Fibroblast of skin of left biceps (primary cell): Measurements from ENCODE around the gene CIART.
"Not testable (repeated sequence)": the region's sequence is repeated elsewhere in the genome, so short reads cannot be mapped to it uniquely, and the experiment has no call there.

Source experiments
- DNase-seq, 2 experiments: peaks; one replicate each; pipeline ENCODE4 v3.0.0-alpha.2; 2013; ENCODE audit warnings: low read depth in 2 of 2

CIART gene

DNA sequence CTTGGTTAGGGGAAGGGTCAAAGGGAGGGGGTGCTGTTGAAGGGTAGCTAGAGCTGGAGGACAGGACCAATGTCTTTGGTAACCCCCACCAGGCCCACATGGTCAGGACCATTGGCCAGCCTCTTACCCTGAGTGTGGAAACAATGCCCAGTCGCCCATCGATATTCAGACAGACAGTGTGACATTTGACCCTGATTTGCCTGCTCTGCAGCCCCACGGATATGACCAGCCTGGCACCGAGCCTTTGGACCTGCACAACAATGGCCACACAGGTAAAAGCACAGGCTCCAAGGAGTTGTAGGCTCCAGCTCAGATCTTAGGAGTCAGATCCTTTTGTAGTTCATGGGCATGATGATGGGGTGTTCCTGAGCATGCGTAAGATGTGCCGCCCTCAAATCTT lies 21.0 kb upstream of the CIART start:
- no peak for DNase-seq

DNA sequence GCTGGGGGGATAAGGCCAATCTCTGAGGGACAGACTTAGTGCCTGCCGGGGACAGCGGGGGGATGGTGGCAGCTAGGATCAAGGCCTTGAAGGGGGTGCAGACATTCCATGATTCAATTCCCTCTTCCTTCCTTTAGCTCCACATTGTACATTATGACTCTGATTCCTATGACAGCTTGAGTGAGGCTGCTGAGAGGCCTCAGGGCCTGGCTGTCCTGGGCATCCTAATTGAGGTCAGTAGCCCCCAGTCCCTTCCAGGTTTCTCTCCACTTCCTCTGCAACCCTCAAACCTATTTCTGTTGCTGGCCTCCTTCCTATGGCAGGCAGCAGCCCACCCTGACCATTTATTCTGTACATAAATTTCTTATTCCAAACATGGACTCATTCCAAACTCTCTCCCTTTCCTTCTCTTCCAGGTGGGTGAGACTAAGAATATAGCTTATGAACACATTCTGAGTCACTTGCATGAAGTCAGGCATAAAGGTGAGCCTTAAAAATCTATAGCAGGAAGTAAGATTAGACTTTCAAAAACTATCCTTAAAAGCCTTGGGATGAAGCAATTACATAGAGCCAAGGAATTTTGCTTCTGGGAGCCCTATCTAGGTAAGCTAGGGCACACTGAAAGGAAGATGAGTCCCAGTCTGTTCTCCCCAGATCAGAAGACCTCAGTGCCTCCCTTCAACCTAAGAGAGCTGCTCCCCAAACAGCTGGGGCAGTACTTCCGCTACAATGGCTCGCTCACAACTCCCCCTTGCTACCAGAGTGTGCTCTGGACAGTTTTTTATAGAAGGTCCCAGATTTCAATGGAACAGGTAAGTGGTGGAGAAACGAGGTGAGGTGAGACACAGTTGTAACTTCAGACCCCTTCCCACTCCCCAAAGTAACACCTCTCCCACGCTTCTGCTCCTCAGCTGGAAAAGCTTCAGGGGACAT lies 19.7 kb upstream of the CIART start:
- no peak for DNase-seq

DNA sequence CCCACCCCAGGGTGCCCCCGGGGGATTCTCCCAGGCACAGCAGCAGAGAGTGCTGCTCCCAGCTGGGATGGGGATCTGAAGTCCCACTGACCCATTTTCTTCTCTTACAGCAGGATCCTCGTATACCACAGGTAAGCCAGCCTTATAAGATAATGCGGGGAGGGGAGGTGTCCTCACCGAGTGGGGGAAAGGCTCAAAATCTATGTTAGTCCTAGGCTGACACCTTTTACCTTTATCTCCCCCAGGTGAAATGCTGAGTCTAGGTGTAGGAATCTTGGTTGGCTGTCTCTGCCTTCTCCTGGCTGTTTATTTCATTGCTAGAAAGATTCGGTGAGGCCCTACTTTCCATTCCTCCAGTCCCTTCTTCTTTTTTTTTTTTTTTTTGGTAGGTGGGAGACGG lies 18.8 kb upstream of the CIART start:
- no peak for DNase-seq

DNA sequence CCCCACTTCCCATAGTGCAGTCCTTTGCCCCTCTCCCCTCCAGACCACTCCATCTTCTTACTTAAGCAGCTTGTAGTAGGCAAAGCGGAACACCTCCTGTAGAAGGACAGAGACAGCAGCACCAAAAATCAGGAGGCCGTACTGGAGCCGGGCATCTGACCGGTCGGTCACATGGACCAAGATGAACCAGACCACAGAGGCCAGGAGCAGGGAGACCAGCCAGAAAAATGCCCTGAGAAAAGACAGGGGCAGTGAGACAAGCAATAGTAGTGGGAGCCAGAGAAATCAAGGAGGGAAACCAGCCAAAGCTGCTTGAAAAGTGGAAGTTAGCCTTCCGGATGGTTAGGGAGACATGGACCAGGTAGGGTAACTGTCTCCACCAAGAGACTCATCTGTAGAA lies 14.5 kb upstream of the CIART start:
- no peak for DNase-seq

DNA sequence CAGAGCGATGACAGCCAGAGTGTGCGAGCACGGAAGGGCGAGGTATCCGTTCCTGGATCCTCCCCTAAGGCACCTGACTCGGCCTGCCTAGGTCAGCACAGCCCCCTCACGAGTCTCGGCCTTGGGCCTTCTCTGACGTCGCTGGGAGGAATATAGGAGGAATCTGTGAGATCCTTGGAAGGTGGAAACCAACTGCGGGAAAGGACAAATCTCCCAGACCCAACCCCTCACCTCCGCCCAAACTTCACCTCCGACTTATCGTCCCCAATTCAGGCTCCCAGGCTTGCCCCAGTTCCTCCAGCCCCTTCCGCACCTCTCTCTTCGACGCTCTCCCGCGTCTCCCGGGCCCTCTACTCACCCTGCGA lies 14.0 kb upstream of the CIART start:
- DNase-seq: no peak

DNA sequence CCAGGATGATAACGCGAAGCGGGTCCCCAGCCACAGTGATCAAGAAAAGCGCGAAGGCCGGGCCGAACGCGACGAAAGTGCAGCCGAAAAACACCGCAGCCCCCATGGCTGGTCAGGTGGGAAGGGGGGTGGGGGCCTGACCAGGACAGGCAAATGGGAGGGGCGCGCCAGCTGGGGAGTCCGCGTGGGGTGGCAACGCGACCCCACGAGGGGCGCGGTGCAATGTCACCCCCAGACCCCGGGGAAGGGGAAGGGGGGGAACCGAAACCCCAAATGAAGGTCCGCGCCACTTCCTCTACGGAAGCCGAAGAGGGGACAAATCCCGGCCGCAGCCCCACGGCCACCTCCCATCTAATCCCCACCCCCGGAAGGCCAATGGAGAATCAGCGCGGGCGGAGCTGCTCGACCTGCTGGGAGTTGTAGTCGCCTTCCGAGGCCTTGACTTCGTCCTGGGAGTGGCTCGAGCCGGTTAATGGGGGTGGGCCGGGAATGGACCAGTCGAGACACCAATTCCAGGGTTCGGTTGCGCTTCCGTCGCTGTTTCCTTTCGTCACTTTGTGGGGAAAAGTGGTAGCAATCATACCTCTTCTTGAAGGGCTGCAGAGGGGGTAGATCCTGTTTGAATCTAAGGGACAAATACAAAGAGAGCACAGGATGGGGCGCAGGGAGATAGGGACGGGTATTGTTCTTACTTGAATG lies 13.5 kb upstream of the CIART start, which contains the start of gene APH1A:
Gene APH1A (minus strand): TSS at position 312 of the 699 bp plus-strand sequence. CDS start 206 bp downstream, at position 106.
- peak; percentile 91 to 92 for DNase-seq

DNA sequence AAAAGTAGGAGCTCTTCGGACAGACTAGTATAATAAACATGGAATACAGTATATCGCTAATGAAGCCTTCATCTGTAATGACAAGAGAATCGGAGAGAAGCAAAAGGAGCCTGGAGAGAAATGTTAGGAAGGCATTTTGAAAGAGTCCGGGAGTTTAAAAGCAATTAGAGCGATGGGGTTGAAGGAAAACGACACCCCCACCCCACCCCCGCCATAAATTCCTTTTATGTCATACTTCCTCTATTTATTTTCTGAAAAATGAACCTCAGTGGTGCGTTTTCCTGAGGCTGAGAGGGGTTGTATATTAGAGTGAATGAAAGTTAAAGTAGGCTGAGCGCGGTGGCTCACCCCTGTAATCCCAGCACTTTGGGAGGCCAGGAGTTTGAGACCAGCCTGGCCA lies 12.9 kb upstream of the CIART start:
- no peak for DNase-seq

DNA sequence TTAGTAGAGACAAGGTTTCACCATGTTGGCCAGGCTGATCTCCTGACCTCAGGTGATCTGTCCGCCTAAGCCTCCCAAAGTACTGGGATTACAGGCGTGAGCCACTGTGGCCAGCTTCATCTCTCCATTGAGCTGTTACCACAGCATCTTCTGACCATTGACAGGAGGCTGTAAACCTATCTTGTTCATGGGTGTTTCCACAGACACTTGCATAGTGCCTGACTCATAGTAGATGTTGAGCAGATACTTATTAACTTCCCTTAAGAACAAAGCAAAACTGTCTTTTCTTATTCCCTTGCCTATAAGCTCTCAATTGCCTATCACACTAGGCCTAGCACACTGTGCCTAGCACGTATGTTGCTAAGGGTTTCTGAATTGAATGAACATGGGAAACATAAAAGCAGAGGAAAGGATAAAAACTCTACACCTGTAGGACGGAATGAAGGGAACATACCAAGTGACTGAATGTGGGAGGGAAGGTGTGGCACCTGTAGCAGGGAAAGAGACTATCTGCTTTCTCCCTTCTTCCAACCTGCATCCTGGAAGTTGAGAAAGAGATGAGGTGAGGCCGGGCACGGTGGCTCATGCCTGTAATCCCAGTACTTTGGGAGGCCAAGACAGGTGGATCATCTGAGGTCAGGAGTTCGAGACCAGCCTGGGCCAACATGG lies 10.9 kb upstream of the CIART start:
- no peak for DNase-seq

DNA sequence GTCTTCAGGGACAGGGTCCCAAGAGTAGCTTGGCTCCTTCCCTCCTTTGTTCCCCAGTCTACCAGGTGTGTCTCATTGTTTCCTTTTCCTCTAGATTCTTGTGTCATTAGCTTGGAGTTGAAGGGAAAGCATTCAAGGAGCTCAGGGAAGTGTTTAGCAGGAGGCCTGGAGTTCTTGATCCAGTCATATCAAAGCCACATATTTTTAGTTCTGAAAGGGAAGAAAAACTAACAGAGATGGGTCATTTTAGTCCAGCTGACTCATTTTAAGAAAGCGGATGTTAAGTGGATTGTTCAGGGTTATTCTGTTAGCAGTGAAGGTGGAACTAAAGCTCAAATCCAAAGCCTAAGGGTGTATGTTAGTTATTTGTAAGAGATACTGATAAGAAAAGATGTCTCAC lies 9.0 kb upstream of the CIART start:
- DNase-seq: no peak

DNA sequence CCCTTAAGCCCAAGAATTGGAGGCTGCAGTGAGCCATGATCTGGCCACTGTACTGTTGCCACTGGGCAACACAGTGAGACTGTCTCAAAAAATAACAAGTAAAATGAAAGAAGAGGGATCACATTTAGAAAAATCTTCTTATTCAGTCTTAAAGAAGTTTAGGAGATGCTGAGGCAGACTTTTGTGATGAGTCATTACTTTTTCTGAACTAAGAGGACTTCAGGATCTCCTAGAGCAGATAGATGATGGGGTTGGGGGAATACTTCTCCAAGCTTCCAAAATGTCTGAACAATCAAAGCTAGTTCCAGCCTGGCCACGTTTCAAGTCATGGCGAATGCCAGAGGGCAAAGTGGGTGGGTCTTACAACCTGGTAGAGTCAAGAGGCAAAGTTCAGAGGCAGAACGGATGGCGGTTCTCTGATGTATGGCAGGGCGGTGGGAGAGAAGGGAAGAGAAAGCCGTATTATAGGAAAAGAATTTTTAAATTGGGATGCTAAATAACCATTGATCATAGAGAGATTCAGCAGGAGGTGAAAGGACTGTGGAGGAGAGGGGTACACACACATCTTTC lies 2.1 kb upstream of the CIART start:
- no peak for DNase-seq

DNA sequence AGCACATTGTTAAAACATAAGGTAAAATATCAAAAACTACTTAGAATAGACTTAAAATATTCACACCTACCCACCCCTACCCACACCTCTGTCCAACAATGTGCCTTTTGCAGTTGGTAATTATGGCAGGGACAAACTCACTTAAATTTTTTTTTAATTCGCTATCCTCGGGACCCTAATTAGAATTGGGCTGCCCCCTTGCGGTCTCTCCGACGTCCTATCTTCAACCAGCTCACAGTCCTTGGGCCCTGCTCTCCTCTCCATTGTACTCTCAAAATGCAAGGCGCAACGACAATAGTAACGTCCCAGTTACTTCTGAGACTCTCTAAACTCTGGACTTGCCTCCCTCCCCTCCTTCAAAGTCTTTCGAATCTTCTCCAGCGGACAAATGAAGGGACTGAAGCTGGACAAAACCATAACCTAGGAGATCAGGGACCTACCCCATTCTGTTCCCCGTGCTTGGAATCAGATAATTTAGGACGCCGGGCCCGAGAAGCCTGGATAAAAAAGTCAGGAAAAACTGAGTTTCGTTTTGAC lies 1.1 kb upstream of the CIART start:
- no peak for DNase-seq

DNA sequence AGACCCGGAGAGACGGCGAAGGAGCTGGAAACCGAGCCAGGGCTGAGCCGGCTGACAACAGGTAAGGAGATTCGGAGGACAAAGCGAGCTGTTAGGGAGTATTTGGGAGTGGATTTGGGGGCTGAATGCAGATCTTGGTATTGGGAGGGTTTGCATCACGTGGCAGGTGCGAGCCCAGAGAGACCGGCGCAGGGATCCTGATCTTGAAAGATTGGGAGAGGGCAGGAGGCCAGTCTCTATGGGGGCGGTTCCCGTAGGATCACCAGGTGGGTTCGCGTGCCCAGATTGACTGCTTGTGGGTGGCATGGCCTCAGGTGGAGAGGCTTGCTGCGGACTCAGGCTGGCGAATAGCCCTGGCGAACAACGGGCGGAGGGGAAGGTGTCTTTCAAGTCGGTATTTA lies 204 bp downstream of the CIART start:
- no peak for DNase-seq

DNA sequence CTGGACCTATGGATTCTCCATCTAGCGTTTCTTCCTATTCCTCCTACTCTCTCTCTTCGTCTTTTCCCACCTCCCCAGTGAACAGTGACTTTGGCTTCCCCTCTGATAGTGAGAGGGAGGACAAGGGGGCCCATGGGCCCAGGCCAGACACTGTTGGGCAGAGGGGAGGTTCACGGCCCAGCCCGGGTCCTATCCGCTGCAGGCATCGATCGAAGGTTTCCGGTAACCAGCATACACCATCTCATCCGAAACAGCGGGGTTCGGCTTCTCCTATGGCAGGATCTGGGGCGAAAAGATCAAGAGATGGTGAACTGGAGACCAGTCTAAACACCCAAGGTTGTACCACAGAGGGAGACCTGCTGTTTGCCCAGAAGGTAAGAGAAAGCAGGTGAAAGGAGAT lies 906 bp downstream of the CIART start:
- DNase-seq: no peak

DNA sequence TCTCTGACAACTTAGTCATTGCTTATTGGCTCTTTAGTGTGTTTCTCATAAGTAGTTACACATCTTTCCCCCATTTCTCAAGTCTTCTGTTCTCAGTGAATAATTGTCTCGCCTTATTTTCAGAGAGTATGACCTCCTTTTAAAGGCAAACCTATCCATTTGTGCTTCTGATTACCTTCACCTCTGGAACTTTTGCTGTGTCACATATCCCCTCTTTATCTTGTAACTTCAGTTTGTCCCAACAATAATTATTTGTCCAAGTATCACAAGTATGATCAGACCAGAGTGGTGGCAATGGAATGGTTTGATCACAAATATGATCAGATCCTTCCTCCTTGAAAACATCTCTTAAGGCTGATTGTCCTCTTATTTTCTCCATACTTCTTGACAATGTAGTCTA lies 6.0 kb downstream of the CIART start:
- DNase-seq: no peak

DNA sequence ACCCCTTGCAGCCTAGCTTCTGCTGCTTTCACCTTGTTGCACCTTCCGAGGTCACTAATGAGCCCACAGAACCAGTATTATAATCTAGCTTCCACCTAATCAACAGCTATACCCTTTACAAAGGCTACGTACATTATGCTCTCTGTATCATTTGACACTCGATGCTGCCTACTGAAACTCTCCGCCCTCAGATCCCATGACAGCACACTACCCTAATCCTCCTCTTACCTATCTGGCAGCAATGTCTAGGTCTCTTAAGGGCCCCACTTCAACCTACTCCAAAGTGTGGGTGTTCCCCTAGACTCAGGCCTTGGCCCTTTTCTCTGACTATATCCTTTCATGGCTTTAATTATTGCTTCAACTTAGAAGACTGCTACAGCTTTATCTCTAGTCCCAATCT lies 6.5 kb downstream of the CIART start:
- no peak for DNase-seq

DNA sequence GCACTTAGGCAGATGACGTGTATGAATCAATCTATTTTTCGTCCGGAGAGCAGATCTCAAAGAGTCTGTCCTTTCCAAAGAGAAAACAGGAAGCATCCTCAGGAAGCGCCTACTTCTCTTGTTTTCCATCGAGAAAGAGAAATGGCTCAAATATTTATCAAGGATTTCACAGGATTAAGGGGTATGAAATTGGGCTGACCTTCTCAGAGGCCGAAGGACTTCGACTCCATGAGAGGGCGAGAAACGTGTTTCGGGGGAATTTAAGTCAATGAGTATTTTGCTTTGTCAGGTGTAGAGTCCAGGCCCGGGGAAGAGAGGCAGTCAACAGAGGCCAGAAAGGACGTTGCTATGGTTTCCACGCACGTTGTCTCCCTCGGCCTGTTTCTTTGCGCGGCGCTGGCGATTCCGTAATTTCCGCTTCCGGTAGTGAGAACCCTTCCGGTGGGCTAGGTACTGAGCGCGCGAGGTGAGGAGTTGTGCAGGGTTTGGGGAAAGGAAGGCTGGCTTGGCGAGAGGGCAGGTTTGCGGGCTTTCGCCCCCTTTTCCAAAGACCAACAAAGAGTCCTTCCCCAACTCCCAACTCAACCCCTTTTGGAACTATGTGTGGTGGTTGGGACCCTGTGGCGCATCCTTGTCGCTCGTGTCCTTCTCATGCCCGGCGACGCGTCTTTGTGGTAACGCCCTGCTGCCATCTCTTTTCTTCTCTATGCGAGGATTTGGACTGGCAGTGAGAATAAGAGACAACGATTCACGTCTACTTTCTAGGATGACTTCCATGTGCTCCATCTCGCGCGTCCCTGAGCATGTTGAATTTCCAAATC lies 11.3 kb downstream of the CIART start, which contains the start of gene MRPS21:
Gene MRPS21 (plus strand): TSS at position 429 of the 821 bp plus-strand sequence. CDS start 506 bp downstream, outside the sequence.
- peak; percentile 62 to 65 for DNase-seq

DNA sequence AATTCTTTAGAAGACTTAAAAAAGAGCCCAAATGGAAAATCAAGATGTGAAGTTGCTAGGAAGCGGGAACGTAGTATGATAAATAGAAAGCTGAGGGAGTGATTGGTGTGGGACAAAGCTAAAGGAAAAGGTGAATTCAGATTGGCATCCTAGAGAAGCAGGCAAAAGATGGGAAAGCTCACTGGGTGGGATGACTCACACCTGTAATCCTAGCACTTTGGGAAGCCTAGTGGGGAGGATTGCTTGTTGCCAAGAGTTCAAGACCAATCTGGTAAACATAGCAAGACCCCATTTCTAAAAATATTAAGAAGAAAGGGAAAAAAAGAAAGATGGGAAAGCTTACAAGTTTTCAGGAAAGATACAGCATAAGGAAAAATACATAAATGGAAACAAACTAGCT lies 13.1 kb downstream of the CIART start:
- DNase-seq: no peak

DNA sequence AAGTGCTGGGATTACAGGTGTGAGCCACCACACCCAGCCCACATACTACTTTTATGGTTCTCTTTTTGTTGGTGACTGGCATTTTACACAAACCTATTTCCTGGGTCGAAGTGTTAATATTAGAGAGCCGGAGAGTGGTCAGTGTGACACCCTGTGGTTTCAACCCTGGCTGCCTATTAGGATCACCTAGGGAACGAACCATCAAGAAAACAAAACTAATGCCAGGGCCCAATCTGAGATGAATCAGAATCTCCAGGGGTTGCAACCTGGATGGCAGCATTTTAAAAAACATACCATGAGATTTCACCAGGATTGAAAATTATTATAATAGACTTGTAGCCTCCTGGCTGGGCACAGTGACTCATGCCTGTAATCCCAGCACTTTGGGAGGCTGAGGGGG lies 17.4 kb downstream of the CIART start:
- DNase-seq: no peak

DNA sequence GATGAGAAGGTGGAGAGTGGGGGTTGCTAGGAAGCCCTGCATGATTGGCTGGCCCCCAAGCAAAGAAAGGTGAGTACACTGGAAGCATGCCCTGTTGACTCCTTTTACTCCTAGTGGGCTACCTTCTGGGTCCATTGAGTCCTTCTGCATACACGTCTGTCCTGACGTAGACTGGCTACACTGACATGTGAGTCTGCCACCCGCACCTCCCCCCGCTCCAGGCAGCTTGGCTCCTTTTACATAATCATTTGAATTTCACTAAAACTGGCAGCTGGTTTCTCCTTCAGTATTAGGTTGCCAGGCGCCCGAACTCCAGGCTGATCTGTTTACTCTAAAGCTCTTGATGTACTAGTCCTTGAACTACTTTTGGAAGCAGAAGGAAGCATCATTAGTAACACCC lies 20.0 kb downstream of the CIART start:
- DNase-seq: no peak

DNA sequence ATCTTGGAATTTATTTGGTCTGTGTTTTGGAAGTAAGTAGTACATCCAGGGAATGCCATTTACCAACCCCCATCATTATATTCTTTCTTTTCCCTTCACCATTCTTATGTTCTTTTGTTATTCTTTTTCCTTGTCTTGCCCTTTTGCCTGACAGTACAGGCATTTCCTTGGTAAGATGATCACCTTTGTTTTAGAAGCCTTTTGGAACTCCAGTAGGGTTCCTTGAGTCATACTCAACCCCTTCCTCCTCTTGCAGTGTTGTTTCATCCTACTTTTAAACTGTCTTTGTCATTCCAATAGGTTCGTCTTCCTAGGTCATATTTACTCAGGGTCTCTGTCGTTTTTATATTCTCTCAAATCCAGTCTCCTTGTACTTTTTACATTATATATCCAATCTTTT lies 20.5 kb downstream of the CIART start:
- DNase-seq: no peak

DNA sequence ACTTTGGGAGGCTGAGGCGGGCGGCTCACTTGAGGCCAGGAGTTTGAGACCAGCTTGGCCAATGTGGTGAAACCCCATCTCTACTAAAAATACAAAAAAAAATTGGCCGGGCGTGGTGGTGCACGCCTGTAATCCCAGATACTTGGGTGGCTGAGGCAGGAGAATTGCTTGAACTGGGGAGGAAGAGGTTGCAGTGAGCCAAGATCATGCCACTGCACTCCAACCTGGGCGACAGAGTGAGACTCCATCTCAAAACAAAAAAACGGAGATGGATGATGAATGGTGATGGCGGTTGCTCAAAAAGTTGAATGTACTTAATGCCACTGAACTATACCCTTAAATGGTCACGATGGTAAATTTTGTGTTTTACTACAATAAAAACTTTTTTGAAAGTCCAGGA lies 26.2 kb downstream of the CIART start:
- not testable (repeated sequence) for DNase-seq
